ENCODE results near the gene BCOR.

GRCh38 chrX:40096395-40097091 lies 1.2 kb downstream of the BCOR start:
- TF ChIP-seq CTCF (IDR thresholded peaks at IDR 0.05) (no peak), POLR2AphosphoS5 (IDR thresholded peaks at IDR 0.05; ENCODE audit: low read depth, low read length) (no peak)
